ENCODE results near the gene ARHGEF1.

The ARHGEF1 gene

DNA sequence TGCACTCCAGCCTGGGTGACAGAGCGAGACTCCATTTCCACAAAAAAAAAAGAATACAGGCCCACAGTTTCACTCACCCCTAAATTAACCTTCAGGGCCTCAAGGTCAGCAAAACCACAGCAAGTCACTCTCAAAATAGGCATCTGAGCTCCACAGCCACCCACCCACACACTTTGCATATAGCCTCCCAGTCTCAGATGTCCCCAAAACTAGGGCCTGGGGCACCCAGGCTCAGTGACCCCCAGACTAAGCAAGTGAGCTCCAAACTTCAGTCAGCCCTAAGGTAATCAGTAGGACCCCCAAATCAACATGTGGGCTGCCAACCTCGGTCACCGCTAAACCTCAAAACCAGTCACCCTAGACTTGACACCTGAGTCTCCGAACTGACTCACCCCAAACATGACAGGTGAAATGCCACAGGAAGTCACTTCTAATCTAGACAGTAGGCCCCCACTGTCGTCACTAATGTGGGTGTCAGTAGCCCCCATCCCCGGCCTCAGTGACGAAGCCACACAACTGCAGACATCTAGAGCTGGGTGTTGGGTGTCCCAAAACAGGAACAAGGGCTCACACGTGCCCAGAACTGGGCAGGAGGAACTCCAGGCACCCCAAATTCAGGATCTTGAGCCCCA is 62.3 kb downstream of the ARHGEF1 start:
- TF ChIP-seq, protein P1, sequence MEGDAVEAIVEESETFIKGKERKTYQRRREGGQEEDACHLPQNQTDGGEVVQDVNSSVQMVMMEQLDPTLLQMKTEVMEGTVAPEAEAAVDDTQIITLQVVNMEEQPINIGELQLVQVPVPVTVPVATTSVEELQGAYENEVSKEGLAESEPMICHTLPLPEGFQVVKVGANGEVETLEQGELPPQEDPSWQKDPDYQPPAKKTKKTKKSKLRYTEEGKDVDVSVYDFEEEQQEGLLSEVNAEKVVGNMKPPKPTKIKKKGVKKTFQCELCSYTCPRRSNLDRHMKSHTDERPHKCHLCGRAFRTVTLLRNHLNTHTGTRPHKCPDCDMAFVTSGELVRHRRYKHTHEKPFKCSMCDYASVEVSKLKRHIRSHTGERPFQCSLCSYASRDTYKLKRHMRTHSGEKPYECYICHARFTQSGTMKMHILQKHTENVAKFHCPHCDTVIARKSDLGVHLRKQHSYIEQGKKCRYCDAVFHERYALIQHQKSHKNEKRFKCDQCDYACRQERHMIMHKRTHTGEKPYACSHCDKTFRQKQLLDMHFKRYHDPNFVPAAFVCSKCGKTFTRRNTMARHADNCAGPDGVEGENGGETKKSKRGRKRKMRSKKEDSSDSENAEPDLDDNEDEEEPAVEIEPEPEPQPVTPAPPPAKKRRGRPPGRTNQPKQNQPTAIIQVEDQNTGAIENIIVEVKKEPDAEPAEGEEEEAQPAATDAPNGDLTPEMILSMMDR (IDR thresholded peaks at IDR 0.05; ENCODE audit: low read depth, low read length): no peak
- DNase-seq (ENCODE audit: extremely low read depth, low read depth): no peak

DNA sequence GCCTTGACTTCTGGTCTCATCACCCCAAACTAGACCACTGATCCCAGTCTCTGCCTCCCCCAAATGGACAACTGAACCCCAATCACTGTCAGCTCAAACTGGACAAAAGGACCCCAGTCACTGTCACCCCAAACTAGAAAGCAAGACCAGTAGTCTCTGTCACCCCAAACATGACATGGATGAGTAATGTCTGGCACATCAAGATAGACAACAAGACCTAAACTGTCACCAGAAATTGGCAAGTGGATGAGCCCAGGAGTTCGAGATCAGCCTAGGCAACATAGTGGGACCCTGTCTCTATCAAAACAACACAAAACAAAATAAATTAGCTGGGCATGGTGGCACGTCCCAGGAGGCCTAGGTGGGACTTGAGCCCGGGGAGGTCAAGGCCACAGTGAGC is 64.1 kb downstream of the ARHGEF1 start:
- TF ChIP-seq, protein P1 (IDR thresholded peaks at IDR 0.05; ENCODE audit: low read depth, low read length): no peak
- no peak for DNase-seq (ENCODE audit: extremely low read depth, low read depth)

DNA sequence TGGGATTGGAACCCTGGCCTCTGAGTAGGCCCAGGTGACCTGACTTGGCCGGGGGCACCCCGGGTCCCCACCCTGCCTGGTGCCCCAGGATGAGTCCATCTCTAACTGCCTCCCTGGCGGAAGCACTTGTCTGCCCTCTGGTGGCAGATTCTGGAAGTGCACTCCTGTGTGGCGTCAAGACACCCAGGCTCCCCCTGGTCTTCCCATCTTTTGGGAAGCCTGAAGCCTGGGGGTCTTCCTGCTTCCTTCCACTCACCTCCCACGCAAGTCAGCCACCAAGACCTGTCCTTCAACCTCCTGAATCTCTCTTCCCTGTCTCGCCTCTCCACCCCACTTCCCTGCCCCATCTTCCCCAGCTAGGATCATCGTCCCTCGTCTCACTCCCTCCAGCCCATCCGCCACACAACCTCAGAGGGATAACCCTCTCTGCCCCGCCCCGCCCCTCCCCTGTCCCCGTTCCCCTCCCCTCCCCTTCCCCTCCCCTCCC is 68.7 kb downstream of the ARHGEF1 start:
- peak; percentile 32 for DNase-seq (ENCODE audit: extremely low read depth, low read depth)
- TF ChIP-seq, protein P1 (IDR thresholded peaks at IDR 0.05; ENCODE audit: low read depth, low read length): no peak; the same call in none of the 2 replicates

DNA sequence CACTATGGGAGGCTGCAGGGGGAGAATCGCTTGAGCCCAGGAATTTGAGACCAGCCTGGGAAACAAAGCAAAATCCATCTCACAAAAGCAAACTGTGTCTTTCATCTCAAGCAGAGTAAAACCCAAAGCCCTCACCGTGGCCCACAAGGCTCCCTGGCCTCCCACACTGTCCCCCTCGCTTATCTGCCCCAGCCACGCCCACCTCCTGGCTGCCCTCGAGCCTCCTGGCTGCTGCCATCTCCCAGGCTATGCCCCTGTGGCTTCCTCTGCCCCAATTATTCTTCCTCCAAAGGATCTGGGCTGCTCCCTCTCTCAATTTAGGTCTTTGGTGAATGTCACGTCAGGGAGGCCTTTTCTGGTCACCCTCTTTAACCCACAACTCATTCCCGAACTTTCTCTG is 72.5 kb downstream of the ARHGEF1 start:
- TF ChIP-seq, protein P1 (IDR thresholded peaks at IDR 0.05; ENCODE audit: low read depth, low read length): no peak
- DNase-seq (ENCODE audit: extremely low read depth, low read depth): no peak

DNA sequence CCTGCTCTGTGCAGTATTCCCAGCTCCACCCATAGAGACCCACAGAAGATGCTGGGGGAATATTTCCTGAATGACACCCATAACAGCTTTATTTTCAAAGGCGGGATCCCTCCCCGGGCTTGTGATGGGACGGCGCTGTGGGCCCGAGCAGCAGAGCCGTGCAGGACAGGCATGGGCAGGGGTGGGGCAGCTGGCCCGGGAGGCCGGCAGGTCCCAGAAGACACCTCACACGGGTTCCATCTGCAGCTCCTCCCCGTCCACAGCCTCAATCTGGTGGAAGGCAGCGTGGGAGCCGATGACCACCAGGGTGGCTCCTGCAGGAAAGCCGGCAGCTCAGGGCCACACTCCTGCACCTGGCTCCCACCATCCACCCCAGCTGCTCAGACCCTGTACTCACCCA is 73.6 kb downstream of the ARHGEF1 start:
- DNase-seq (ENCODE audit: extremely low read depth, low read depth): no peak
- TF ChIP-seq, protein P1 (IDR thresholded peaks at IDR 0.05; ENCODE audit: low read depth, low read length): no peak

All from AG09319 (cell line).